Mucosa of rectum (tissue), 2 donors: ENCODE measurements around the gene CCSER1.
"Not testable (repeated sequence)": the region's sequence is repeated elsewhere in the genome, so short reads cannot be mapped to it uniquely, and the experiment has no call there.

Experiments used
- H3K27ac ChIP-seq, 2 donors: one replicate each; pipeline ENCODE4 v1.7.0; 2013; ENCODE audit warnings: inconsistent platforms in 2 of 2, low read depth in 2 of 2, low read length in 2 of 2
- H3K27me3 ChIP-seq, 2 donors: one replicate each; pipeline ENCODE4 v1.7.0; 2013; ENCODE audit warnings: low read length in 2 of 2; ENCODE audit not compliant: control insufficient read depth in 2 of 2, insufficient read depth in 2 of 2
- H3K36me3 ChIP-seq, 2 donors: one replicate each; pipeline ENCODE4 v1.7.0; 2013; ENCODE audit warnings: low read length in 2 of 2; ENCODE audit not compliant: control insufficient read depth in 2 of 2, insufficient read depth in 2 of 2
- H3K4me1 ChIP-seq, 2 donors: one replicate each; pipeline ENCODE4 v1.7.0; 2013; ENCODE audit warnings: low read length in 2 of 2, mild to moderate bottlenecking in 1 of 2; ENCODE audit not compliant: control insufficient read depth in 2 of 2, insufficient read depth in 2 of 2
- H3K4me3 ChIP-seq, 2 donors: one replicate each; pipeline ENCODE4 v1.7.0; 2013; ENCODE audit warnings: low read length in 2 of 2
- H3K9ac ChIP-seq, 2 donors: one replicate each; pipeline ENCODE4 v1.7.0; 2013; ENCODE audit warnings: low read length in 2 of 2, low read depth in 1 of 2, mild to moderate bottlenecking in 1 of 2
- H3K9me3 ChIP-seq, 2 donors: one replicate each; pipeline ENCODE4 v1.7.0; 2013; ENCODE audit warnings: low read length in 2 of 2; ENCODE audit not compliant: control insufficient read depth in 2 of 2
- donor health status: healthy.
- donor health status: Normal muscosa, but diverticular disease.

The CCSER1 gene

GRCh38 chr4:91092398-91092980 lies 965.3 kb downstream of the CCSER1 start:
- Histone ChIP-seq H3K9ac (no peak overlapping the region), H3K27me3 (no peaks in the 10 kb centered on the region), H3K4me1 (no peaks in the 10 kb centered on the region), H3K4me3 (no peak overlapping the region), H3K27ac (no peak overlapping the region), H3K36me3 (no peaks in the 10 kb centered on the region), H3K9me3 (no peaks in the 10 kb centered on the region)

- H3K36me3 ChIP-seq, H3K9me3 ChIP-seq, H3K27me3 ChIP-seq, H3K9ac ChIP-seq, H3K4me1 ChIP-seq, H3K4me3 ChIP-seq, H3K27ac ChIP-seq: not testable (repeated sequence)
Observed at GRCh38 chr4:91094220-91094619, 967.0 kb downstream of the CCSER1 start.

- Histone ChIP-seq H3K27me3 (no peaks in the 10 kb centered on the region), H3K4me3 (no peak overlapping the region), H3K36me3 (no peaks in the 10 kb centered on the region), H3K9ac (no peak overlapping the region), H3K27ac (no peak overlapping the region), H3K9me3 (no peaks in the 10 kb centered on the region), H3K4me1 (no peaks in the 10 kb centered on the region)
Observed at GRCh38 chr4:91099666-91100065, 972.5 kb downstream of the CCSER1 start.

GRCh38 chr4:91108751-91109150 lies 981.6 kb downstream of the CCSER1 start:
- H3K9ac ChIP-seq = no peak overlapping the region
- H3K27ac ChIP-seq = no peak overlapping the region
- H3K4me1 ChIP-seq = no peaks in the 10 kb centered on the region
- no peaks in the 10 kb centered on the region for H3K9me3 ChIP-seq
- H3K4me3 ChIP-seq = no peak overlapping the region
- no peaks in the 10 kb centered on the region for H3K27me3 ChIP-seq
- no peaks in the 10 kb centered on the region for H3K36me3 ChIP-seq

- Histone ChIP-seq H3K9me3 (no peaks in the 10 kb centered on the region), H3K4me3 (no peak overlapping the region), H3K27ac (no peak overlapping the region), H3K27me3 (no peaks in the 10 kb centered on the region), H3K4me1 (no peaks in the 10 kb centered on the region), H3K36me3 (no peaks in the 10 kb centered on the region), H3K9ac (no peak overlapping the region)
Observed at GRCh38 chr4:91111556-91111955, 984.4 kb downstream of the CCSER1 start.

GRCh38 chr4:91113130-91113706 lies 986.0 kb downstream of the CCSER1 start:
- no peaks in the 10 kb centered on the region for H3K9me3 ChIP-seq
- no peak overlapping the region for H3K27ac ChIP-seq
- H3K4me1 ChIP-seq = no peaks in the 10 kb centered on the region
- no peaks in the 10 kb centered on the region for H3K27me3 ChIP-seq
- no peak overlapping the region for H3K9ac ChIP-seq
- no peaks in the 10 kb centered on the region for H3K36me3 ChIP-seq
- no peak overlapping the region for H3K4me3 ChIP-seq

- no peaks in the 10 kb centered on the region for H3K4me1 ChIP-seq
- H3K27me3 ChIP-seq = no peaks in the 10 kb centered on the region
- no peak overlapping the region for H3K9ac ChIP-seq
- H3K9me3 ChIP-seq = no peaks in the 10 kb centered on the region
- H3K36me3 ChIP-seq = no peaks in the 10 kb centered on the region
- H3K4me3 ChIP-seq = no peak overlapping the region
- H3K27ac ChIP-seq = no peak overlapping the region
Observed at GRCh38 chr4:91114386-91114785, 987.2 kb downstream of the CCSER1 start.

GRCh38 chr4:91116861-91117260 lies 989.7 kb downstream of the CCSER1 start:
- no peaks in the 10 kb centered on the region for H3K27me3 ChIP-seq
- H3K27ac ChIP-seq = no peak overlapping the region
- no peak overlapping the region for H3K9ac ChIP-seq
- H3K4me3 ChIP-seq = no peak overlapping the region
- H3K36me3 ChIP-seq = no peaks in the 10 kb centered on the region
- no peaks in the 10 kb centered on the region for H3K4me1 ChIP-seq
- H3K9me3 ChIP-seq = no peaks in the 10 kb centered on the region

- no peaks in the 10 kb centered on the region for H3K36me3 ChIP-seq
- H3K27me3 ChIP-seq = no peaks in the 10 kb centered on the region
- no peak overlapping the region for H3K27ac ChIP-seq
- H3K9ac ChIP-seq = no peak overlapping the region
- H3K4me3 ChIP-seq = no peak overlapping the region
- H3K9me3 ChIP-seq = no peaks in the 10 kb centered on the region
- no peaks in the 10 kb centered on the region for H3K4me1 ChIP-seq
Observed at GRCh38 chr4:91118597-91118996, 991.4 kb downstream of the CCSER1 start.

GRCh38 chr4:91123742-91124141 lies 996.5 kb downstream of the CCSER1 start:
- H3K27ac ChIP-seq = no peak overlapping the region
- no peak overlapping the region for H3K4me3 ChIP-seq
- H3K4me1 ChIP-seq = no peaks in the 10 kb centered on the region
- no peak overlapping the region for H3K9ac ChIP-seq
- no peaks in the 10 kb centered on the region for H3K27me3 ChIP-seq
- no peaks in the 10 kb centered on the region for H3K36me3 ChIP-seq
- no peaks in the 10 kb centered on the region for H3K9me3 ChIP-seq
